ENCODE data around the gene NRXN3.

DNA sequence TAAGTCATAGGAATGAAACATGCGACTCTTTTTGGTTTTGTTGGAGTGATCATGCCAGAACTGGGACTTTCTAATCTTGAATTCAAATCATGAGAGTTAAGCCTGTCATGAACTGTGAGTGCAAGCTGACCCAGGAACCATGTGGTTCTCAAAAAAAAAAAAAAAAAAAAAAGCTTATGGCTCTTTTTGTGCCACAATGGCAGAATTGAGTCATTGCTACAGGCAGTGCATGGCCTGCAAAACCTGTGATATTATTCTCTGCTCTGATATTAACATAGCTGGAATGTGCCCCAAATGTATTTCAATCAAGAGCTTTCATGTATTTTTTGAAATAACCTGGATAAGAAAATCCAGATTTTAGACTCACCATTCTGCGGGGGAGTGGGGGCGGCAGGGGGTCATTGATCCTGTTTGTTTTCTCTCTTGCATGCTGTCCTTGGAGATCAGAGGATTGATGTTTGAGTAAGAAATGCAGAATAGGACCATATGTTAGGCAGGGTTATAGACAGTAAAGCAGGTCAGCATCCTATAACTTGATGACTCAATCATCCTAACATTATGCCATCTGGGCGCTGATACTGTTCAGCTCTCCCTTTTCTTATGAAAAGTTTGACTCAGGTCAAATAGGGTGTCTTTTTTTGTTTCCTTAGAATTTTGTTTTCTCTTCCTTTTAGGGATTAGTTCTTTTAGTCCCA, 1243.7 kb downstream of the NRXN3 start:
- TF ChIP-seq CTCF (IDR thresholded peaks at IDR 0.05) (no peak), EZH2 (IDR thresholded peaks at IDR 0.05) (no peak), EZH2phosphoT487 (IDR thresholded peaks at IDR 0.05) (no peak)
